ENCODE results near the gene KRT34.
"Not testable (repeated sequence)": the region's sequence is repeated elsewhere in the genome, so short reads cannot be mapped to it uniquely, and the experiment has no call there.

The KRT34 gene

GRCh38 chr17:41360296-41360995, 21.7 kb downstream of the KRT34 start:
- no peak for DNase-seq

DNA sequence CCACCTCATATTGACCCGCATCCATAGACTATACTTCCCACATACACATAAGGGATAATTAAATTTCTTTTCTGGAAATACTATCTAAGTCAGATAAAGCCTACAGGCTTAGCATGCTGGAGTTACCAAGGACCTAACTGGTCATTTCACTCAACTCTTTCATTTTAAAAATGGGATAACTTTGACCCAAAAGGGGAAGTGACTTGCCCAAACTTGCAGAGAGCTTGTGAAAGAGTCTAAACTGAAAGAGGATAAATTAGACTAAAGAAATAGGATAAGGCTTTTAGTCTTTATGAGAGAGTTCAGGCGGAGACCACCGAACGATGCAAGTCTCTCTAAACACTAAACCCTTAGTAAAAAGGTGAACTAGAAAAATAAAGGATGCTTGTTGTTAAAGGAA, 27.6 kb downstream of the KRT34 start:
- no peak for DNase-seq

DNA sequence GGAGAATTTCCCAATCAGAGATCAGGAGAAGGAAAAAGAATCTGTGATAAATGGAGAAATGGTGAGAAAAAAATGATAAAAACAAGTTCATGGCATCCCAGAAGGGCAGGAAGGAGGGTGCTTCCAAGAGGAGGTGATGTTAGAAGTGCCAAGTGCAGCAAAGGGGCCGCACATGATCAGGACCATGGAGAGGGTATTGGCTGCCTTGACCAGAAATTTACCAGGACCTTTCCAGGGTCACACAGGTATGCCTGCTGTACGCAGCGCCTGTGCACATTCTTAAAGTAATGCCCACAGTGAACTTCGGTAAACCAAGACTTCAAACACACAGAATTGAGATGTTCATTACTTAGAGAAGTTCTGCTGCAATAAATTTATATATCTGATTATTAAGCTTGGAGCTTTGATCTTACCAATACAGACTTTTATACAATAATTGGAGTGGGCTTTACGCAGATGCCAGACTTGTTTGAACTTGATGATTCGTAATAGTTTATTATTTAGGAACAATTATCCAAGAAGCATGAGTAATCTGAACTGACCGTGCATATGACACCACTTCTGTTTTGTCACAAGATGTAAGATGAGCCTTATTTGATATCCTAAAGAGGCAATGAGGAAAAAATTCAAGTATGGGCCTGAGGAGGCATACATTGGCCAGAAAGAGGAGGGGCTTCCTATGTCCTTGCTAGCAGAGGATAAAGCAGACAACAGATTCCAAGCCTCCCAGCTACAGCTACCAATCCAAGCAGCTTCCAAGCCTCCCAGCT, 29.3 kb downstream of the KRT34 start:
- DNase-seq: no peak

DNA sequence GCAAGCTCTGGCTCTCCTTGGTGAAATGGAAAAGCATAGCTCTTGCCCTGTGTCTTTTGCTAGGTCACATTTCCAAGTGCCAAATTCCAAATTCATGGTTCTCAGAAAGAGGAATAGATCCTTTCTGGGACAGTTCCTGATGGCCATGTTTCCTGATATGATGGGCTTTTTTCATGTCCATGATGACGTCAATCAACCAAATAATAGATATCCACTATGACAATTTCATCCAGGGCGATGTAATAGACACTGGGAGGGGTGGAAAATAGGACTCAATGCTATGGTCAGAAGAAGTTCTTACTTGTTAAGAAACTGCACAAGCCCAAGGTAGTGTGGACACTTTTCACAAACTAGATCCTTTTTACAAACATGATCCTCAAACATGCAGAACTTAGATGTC, 30.9 kb downstream of the KRT34 start:
- no peak for DNase-seq

DNA sequence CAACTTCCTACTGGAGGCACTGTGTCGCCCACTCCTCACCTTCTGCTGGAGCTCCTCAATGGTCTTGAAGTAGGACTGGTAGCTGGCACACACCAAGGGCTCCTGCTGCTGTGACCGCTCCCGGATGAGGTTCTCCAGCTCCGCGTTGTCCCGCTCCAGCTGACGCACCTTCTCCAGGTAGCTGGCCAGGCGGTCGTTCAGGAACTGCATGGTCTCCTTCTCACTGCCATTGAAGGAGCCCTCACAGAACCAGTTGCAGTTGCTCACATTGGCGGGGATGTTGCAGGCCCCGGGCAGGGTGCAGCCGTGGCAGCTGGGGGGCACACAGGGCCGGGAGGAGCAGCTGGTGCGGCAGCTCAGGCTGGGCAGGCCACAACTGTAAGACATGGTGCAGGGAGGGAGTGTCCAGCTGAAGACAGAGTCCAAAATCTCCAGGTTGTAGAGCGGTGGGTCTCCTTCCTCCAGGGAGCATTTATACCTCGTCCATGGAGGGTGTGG, 31.7 kb downstream of the KRT34 start, which contains the start of gene KRT33A:
TSS of gene KRT33A (minus strand) at position 448 of the 498 bp plus-strand sequence. CDS start at position 387, 61 bp downstream.
- not testable (repeated sequence) for DNase-seq

DNA sequence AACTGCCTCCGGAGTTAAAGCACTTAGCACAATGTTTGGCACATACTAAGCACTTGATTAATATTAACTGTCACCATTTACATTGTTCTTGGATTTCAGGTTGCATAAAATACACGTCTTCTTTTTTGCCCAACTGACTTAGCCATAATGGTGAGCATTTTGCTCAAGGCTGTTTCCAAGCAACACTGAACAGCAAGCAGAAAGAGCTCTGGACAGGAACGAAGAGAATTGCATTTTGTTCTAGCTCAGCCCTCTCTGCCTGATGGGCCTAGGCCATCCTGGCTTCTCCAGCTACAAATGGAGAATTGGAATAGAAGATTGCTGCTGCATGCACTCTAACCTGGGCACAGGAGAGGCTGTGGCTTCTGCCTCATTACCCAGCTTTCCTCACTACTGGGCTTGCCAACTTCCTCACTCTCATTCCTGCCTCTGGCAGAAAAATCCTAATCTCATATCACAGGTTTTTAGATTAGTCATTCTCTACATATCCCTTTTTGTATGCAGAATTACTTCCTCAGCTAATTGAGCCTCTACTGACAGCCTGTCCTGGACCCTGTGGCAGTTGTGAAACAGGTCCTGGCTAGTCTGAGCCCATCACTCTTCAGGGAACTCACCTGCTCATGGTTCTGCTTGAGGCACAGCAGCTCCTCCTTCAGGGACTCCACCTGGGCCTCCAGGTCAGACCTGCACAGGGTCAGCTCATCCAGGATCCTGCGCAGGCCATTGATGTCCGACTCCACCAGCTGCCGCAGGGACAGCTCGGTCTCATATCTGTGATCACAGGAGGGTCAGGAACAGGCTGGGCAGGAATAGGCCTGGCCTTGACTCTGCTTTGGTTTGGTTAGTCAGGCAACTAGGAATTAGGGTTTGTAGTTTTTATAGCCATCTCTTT, 34.0 kb downstream of the KRT34 start:
- DNase-seq: no peak

GRCh38 chr17:41346421-41346820, 35.7 kb downstream of the KRT34 start:
- DNase-seq: not testable (repeated sequence)

- no peak for DNase-seq
These were observed 36.1 kb downstream of the KRT34 start for GRCh38 chr17:41345992-41346391.

DNA sequence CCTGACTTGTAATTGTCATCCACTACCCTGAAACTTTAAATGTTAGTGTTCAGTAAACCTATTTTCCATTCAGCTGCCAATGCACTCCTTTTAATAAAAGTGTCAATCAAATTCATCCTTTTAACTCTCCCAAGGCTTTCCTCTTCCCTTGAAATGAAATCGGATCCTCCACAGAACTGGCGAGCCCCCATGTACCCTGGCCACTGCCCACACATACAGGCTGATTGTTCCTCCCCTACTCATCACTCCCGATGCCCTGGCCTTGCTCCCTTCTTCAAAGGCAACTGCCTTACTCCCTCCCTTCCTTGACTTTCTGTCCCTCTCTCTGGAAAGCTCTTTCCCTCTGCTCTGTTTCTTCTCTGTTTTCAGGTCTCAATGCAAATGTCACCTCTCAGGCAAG, 39.1 kb downstream of the KRT34 start:
- no peak for DNase-seq

- DNase-seq: peak in 1 of 2 experiments; percentile 27
These were observed 40.9 kb downstream of the KRT34 start for GRCh38 chr17:41340934-41341861.

GRCh38 chr17:41340494-41340893, 41.6 kb downstream of the KRT34 start:
- DNase-seq: no peak

GRCh38 chr17:41339571-41340172, 42.4 kb downstream of the KRT34 start:
- no peak for DNase-seq

DNA sequence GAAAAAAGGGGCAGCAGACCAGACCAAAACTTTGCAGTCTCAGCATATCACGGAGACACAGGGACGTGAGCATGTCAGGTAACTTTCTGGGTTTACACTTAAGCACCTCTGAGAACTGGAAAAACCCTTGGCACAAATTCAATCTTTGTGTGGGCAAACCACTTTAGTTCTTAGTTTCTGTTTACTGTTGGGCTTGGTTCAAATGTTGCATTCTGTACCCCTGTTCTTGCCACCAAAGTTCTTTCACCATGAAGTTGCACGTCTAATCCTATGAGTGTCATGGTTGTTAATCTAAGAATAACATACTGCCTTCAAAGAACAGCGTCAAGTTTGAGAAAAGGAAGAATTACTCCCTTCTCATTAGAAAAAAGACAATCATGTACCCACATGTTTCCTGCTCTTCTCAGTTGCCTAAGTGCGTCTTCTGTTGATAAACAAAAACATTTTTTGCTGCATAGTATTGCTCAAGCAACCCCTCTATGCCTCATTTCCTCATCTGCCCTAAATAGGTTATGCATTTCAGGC, 43.1 kb downstream of the KRT34 start:
- DNase-seq: peak; percentile 12 to 15

DNA sequence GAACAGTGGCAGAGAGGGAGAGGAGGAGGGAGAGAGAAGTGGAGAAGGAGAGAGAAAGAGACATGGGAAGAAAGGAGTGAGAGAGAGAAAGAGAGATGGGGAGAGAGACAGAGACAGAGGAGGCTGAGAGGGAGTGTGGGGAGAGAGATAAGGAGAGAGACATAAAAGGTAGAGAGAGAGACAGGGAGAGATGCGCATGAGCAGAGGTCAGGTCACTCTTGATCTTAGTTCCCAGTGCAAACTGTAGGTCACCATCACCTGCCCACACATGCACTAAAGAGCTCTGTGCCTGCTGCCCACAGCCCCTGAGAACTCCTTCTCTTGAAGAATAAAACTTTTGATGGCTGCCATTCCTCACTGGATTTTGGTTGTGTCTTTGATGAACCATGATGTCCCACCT, 46.4 kb downstream of the KRT34 start:
- DNase-seq: no peak

- no peak for DNase-seq
These were observed 47.5 kb downstream of the KRT34 start for GRCh38 chr17:41334385-41335305.

GRCh38 chr17:41333836-41334235, 48.3 kb downstream of the KRT34 start:
- no peak for DNase-seq

DNA sequence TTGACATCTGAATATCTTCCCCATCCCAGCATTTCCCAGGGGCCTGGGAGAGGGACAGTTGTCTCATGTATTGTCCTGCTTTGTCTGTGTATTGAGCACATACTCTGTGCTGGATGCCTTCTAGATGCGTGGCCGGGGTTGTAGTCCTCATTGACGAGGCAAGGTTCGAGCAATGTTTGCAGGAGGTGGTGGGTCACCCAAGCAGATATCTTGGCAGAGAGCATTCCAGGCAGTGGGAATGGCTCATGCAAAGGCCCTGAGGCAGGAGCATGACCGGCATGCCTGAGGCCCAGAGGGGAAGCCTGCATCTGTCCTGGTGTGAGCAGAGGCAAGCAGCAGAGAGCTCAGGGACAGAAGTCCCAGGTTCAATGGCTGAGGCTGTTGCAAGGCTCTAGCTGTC, 49.0 kb downstream of the KRT34 start:
- DNase-seq: no peak

- DNase-seq: no peak
These were observed 49.9 kb downstream of the KRT34 start for GRCh38 chr17:41332239-41332638.

DNA sequence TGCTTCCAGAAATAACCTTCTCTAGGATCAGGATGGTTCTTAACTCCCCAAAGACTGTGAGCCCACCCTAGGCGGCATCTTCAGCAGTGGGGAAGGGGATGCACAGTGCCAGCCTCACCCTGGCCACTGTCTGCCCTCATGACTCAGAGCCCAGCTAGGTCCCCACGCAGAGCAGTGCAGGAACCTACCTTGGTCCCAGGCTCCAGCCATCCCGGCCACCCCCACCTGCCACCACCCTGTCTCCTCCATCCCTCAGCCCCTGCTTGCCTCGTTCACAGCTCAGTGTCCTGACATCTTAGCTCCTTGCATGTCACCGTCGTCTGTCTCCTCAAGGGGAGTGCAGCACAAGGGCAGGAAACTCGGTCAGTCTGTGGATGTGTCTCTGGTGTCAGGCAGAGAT, 50.5 kb downstream of the KRT34 start:
- DNase-seq: no peak
